Trophoblast cell (in vitro differentiated cells and primary cell): ENCODE measurements around the gene MED14.

Experiments
- DNase-seq, 2 donors: peaks; one replicate each; pipeline ENCODE4 v3.0.0-alpha.2; 2016
- H2AFZ ChIP-seq: 2 replicates; pipeline ENCODE4 v1.6.1; 2013; ENCODE audit warnings: low read length, moderate library complexity, mild to moderate bottlenecking; ENCODE audit not compliant: insufficient read depth, poor library complexity
- H2AK5ac ChIP-seq: 2 replicates; pipeline ENCODE4 v1.6.1; 2013; ENCODE audit warnings: mild to moderate bottlenecking, low read length
- H2BK120ac ChIP-seq: 2 replicates; pipeline ENCODE4 v1.6.1; 2013; ENCODE audit warnings: low read length, mild to moderate bottlenecking, moderate library complexity; ENCODE audit not compliant: insufficient read depth, poor library complexity
- H2BK12ac ChIP-seq: 2 replicates; pipeline ENCODE4 v1.6.1; 2013; ENCODE audit warnings: mild to moderate bottlenecking, low read length, moderate library complexity
- H2BK5ac ChIP-seq: 2 replicates; pipeline ENCODE4 v1.6.1; 2013; ENCODE audit warnings: low read length, low read depth, moderate library complexity, mild to moderate bottlenecking; ENCODE audit not compliant: poor library complexity
- H3K14ac ChIP-seq: 2 replicates; pipeline ENCODE4 v1.6.1; 2013; ENCODE audit warnings: mild to moderate bottlenecking, low read length
- H3K18ac ChIP-seq: 2 replicates; pipeline ENCODE4 v1.6.1; 2013; ENCODE audit warnings: mild to moderate bottlenecking, low read length
- H3K23ac ChIP-seq: 2 replicates; pipeline ENCODE4 v1.6.1; 2013; ENCODE audit warnings: low read length
- H3K27ac ChIP-seq: 2 replicates; pipeline ENCODE4 v1.5.1; 2013; ENCODE audit warnings: low read depth, mild to moderate bottlenecking, inconsistent platforms, low read length, moderate library complexity
- H3K27me3 ChIP-seq: 2 replicates; pipeline ENCODE4 v1.6.1; 2013; ENCODE audit warnings: inconsistent platforms, mild to moderate bottlenecking, low read length, moderate library complexity; ENCODE audit not compliant: insufficient read depth
- H3K36me3 ChIP-seq, 2 experiments: 1 replicate in 1 of 2; 2 replicates in 1 of 2; pipeline ENCODE4 v1.6.1; 2013; ENCODE audit warnings: low read length in 2 of 2, mild to moderate bottlenecking in 2 of 2, moderate library complexity in 1 of 2; ENCODE audit not compliant: insufficient read depth in 2 of 2, control insufficient read depth in 1 of 2
- H3K4ac ChIP-seq: 2 replicates; pipeline ENCODE4 v1.6.1; 2013; ENCODE audit warnings: low read depth, mild to moderate bottlenecking, low read length, moderate library complexity
- H3K4me1 ChIP-seq, 2 experiments: 1 replicate in 1 of 2; 2 replicates in 1 of 2; pipeline ENCODE4 v1.6.1; 2013; ENCODE audit warnings: low read length in 2 of 2, mild to moderate bottlenecking in 2 of 2, moderate library complexity in 1 of 2; ENCODE audit not compliant: insufficient read depth in 2 of 2, control insufficient read depth in 1 of 2
- H3K4me2 ChIP-seq: 2 replicates; pipeline ENCODE4 v1.6.1; 2013; ENCODE audit warnings: inconsistent platforms, mild to moderate bottlenecking, low read length, moderate library complexity
- H3K4me3 ChIP-seq: 2 replicates; pipeline ENCODE4 v1.5.1; 2013; ENCODE audit warnings: mild to moderate bottlenecking, low read depth, low read length, inconsistent platforms
- H3K79me1 ChIP-seq: one replicate; pipeline ENCODE4 v1.6.1; 2013; ENCODE audit warnings: low read length
- H3K79me2 ChIP-seq: 2 replicates; pipeline ENCODE4 v1.6.1; 2013; ENCODE audit warnings: low read length, mild to moderate bottlenecking; ENCODE audit not compliant: control insufficient read depth, insufficient read depth, poor library complexity
- H3K9ac ChIP-seq: 2 replicates; pipeline ENCODE4 v1.6.1; 2013; ENCODE audit warnings: mild to moderate bottlenecking, low read length
- H3K9me3 ChIP-seq: 2 replicates; pipeline ENCODE4 v1.6.1; 2013; ENCODE audit warnings: low read depth, mild to moderate bottlenecking, control low read depth, inconsistent platforms, low read length; ENCODE audit not compliant: insufficient read depth
- H4K12ac ChIP-seq: 2 replicates; pipeline ENCODE4 v1.6.1; 2013; ENCODE audit warnings: low read depth, mild to moderate bottlenecking, low read length, moderate library complexity
- H4K8ac ChIP-seq: 2 replicates; pipeline ENCODE4 v1.6.1; 2013; ENCODE audit warnings: low read depth, mild to moderate bottlenecking, low read length, moderate library complexity
- H4K91ac ChIP-seq: one replicate; pipeline ENCODE4 v1.6.1; 2013; ENCODE audit warnings: low read depth, mild to moderate bottlenecking, low read length, moderate library complexity
- WGBS: extraction: QIAGEN DNeasy Blood & Tissue Kit; methylation state at CpG from one replicate; pipeline ENCODE4 v1.1.7; 2013; ENCODE audit warnings: missing lambda C conversion rate; ENCODE audit not compliant: insufficient read length, insufficient coverage; ENCODE audit errors: extremely low coverage; 5-methylcytosine and 5-hydroxymethylcytosine counted together

MED14 gene

GRCh38 chrX:40623139-40623536 is 112.2 kb downstream of the MED14 start, which contains the start of gene MPC1L:
TSS of gene MPC1L (plus strand) at chrX:40623428. CDS start at chrX:40623566, 138 bp downstream.
- H3K36me3 ChIP-seq: peaks cover under 1 to 3% of the 10 kb centered on the region in 2 experiments
- no peak within 1 kb of the TSS for H3K18ac ChIP-seq
- H3K9ac ChIP-seq: no peak within 1 kb of the TSS
- H3K79me1 ChIP-seq: no peaks in the 10 kb centered on the region
- no peak within 1 kb of the TSS for H3K4me2 ChIP-seq
- H4K8ac ChIP-seq: no peak within 1 kb of the TSS
- H2AFZ ChIP-seq: no peak within 1 kb of the TSS
- H3K4me1 ChIP-seq: no peaks in the 10 kb centered on the region
- H3K23ac ChIP-seq: no peak within 1 kb of the TSS
- H3K4ac ChIP-seq: no peak within 1 kb of the TSS
- H2BK120ac ChIP-seq: no peak within 1 kb of the TSS
- no peaks in the 10 kb centered on the region for H3K9me3 ChIP-seq
- H2BK12ac ChIP-seq: no peak within 1 kb of the TSS
- DNase-seq: no peak
- no peak within 1 kb of the TSS for H3K27ac ChIP-seq
- no peak within 1 kb of the TSS for H3K14ac ChIP-seq
- no peak within 1 kb of the TSS for H3K4me3 ChIP-seq
- no peak within 1 kb of the TSS for H2AK5ac ChIP-seq
- H3K27me3 ChIP-seq: no peaks in the 10 kb centered on the region
- no peak within 1 kb of the TSS for H4K91ac ChIP-seq
- H4K12ac ChIP-seq: no peak within 1 kb of the TSS
- H2BK5ac ChIP-seq: no peak within 1 kb of the TSS
- no peaks in the 10 kb centered on the region for H3K79me2 ChIP-seq
- WGBS: no CpG with 5 or more reads among the region's 38 CpGs

- Histone ChIP-seq H4K91ac (no peak overlapping the region), H3K14ac (no peak overlapping the region), H2AFZ (no peak overlapping the region), H3K79me2 (no peaks in the 10 kb centered on the region), H3K23ac (no peak overlapping the region), H3K4me2 (no peak overlapping the region), H2BK5ac (no peak overlapping the region), H4K12ac (no peak overlapping the region), H2AK5ac (no peak overlapping the region), H3K27ac (no peak overlapping the region), H3K4me1 (no peaks in the 10 kb centered on the region), H3K4ac (no peak overlapping the region), H3K27me3 (no peaks in the 10 kb centered on the region), H2BK120ac (no peak overlapping the region), H3K79me1 (no peaks in the 10 kb centered on the region), H3K18ac (no peak overlapping the region), H3K4me3 (no peak overlapping the region), H3K9ac (no peak overlapping the region), H2BK12ac (no peak overlapping the region), H3K36me3 (peaks cover 0 to 2% of the 10 kb centered on the region in 2 experiments), H4K8ac (no peak overlapping the region), H3K9me3 (no peaks in the 10 kb centered on the region)
- no peak for DNase-seq
- no CpG with 5 or more reads among the region's 18 CpGs for WGBS
These were observed 112.7 kb downstream of the MED14 start for GRCh38 chrX:40622479-40623138.

- H3K4me1 ChIP-seq: no peaks in the 10 kb centered on the region
- no peak overlapping the region for H3K4me3 ChIP-seq
- no peak overlapping the region for H4K91ac ChIP-seq
- no peak overlapping the region for H3K4me2 ChIP-seq
- no peaks in the 10 kb centered on the region for H3K27me3 ChIP-seq
- H3K4ac ChIP-seq: no peak overlapping the region
- no peak overlapping the region for H2AFZ ChIP-seq
- H2BK120ac ChIP-seq: no peak overlapping the region
- H3K27ac ChIP-seq: no peak overlapping the region
- H3K18ac ChIP-seq: no peak overlapping the region
- H3K9ac ChIP-seq: no peak overlapping the region
- no peak overlapping the region for H2BK12ac ChIP-seq
- no peak overlapping the region for H4K8ac ChIP-seq
- DNase-seq: peak in 1 of 2 donors; percentile 16
- no peaks in the 10 kb centered on the region for H3K79me1 ChIP-seq
- no peak overlapping the region for H3K14ac ChIP-seq
- H2BK5ac ChIP-seq: no peak overlapping the region
- no peak overlapping the region for H4K12ac ChIP-seq
- no peak overlapping the region for H2AK5ac ChIP-seq
- no peak overlapping the region for H3K23ac ChIP-seq
- H3K36me3 ChIP-seq: no peaks in the 10 kb centered on the region
- WGBS: no CpG with 5 or more reads among the region's 7 CpGs
- no peaks in the 10 kb centered on the region for H3K79me2 ChIP-seq
- no peaks in the 10 kb centered on the region for H3K9me3 ChIP-seq
These were observed 117.8 kb downstream of the MED14 start for GRCh38 chrX:40617566-40617965.

- H2AK5ac ChIP-seq: no peak overlapping the region
- H3K4me3 ChIP-seq: no peak overlapping the region
- H3K27ac ChIP-seq: no peak overlapping the region
- no peak overlapping the region for H2BK120ac ChIP-seq
- no peaks in the 10 kb centered on the region for H3K79me1 ChIP-seq
- no peaks in the 10 kb centered on the region for H3K36me3 ChIP-seq
- no peak overlapping the region for H3K4ac ChIP-seq
- H3K14ac ChIP-seq: no peak overlapping the region
- no peaks in the 10 kb centered on the region for H3K79me2 ChIP-seq
- no peak overlapping the region for H4K91ac ChIP-seq
- H4K12ac ChIP-seq: no peak overlapping the region
- no peak for DNase-seq
- no peak overlapping the region for H3K9ac ChIP-seq
- no peak overlapping the region for H3K18ac ChIP-seq
- H3K4me1 ChIP-seq: no peaks in the 10 kb centered on the region
- no peak overlapping the region for H3K23ac ChIP-seq
- WGBS: no CpG with 5 or more reads among the region's 9 CpGs
- no peak overlapping the region for H2BK12ac ChIP-seq
- no peak overlapping the region for H3K4me2 ChIP-seq
- H3K9me3 ChIP-seq: no peaks in the 10 kb centered on the region
- H3K27me3 ChIP-seq: no peaks in the 10 kb centered on the region
- no peak overlapping the region for H4K8ac ChIP-seq
- no peak overlapping the region for H2BK5ac ChIP-seq
- H2AFZ ChIP-seq: no peak overlapping the region
These were observed 119.4 kb downstream of the MED14 start for GRCh38 chrX:40615976-40616375.
